Testis (tissue), 2 donors: ENCODE data around the gene BATF.

Source experiments
- POLR2A ChIP-seq: fragments of 450-650 bp; IDR thresholded peaks from one replicate; pipeline ENCODE4 v1.6.1; 2017; ENCODE audit warnings: antibody characterized with exemption, mild to moderate bottlenecking, moderate library complexity
- TF ChIP-seq, protein P1 (sequence below), 3 experiments: fragments of 450-650 bp in 2 of 3; fragments of 200-600 bp in 1 of 3; sonication (generic) in 1 of 3; IDR thresholded peaks; one replicate each; pipeline ENCODE4 v1.5.1; 2016 to 2019; ENCODE audit warnings: antibody characterized with exemption in 3 of 3, mild to moderate bottlenecking in 2 of 3, moderate library complexity in 1 of 3

- TF ChIP-seq, protein P1, sequence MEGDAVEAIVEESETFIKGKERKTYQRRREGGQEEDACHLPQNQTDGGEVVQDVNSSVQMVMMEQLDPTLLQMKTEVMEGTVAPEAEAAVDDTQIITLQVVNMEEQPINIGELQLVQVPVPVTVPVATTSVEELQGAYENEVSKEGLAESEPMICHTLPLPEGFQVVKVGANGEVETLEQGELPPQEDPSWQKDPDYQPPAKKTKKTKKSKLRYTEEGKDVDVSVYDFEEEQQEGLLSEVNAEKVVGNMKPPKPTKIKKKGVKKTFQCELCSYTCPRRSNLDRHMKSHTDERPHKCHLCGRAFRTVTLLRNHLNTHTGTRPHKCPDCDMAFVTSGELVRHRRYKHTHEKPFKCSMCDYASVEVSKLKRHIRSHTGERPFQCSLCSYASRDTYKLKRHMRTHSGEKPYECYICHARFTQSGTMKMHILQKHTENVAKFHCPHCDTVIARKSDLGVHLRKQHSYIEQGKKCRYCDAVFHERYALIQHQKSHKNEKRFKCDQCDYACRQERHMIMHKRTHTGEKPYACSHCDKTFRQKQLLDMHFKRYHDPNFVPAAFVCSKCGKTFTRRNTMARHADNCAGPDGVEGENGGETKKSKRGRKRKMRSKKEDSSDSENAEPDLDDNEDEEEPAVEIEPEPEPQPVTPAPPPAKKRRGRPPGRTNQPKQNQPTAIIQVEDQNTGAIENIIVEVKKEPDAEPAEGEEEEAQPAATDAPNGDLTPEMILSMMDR (IDR thresholded peaks at IDR 0.05): no peak
- no peak for TF ChIP-seq POLR2A
Observed at GRCh38 chr14:75559451-75560222, 37.4 kb downstream of the BATF start.
